LNCaP clone FGC (cell line): Measurements from ENCODE around the gene RALY.

Experiments used
- DNase-seq: peaks from one replicate; pipeline ENCODE4 v3.0.0-alpha.2; 2011; ENCODE audit warnings: low read depth
- H3K4me3 ChIP-seq: 2 replicates; pipeline ENCODE4 v1.5.1; 2011; ENCODE audit warnings: mild to moderate bottlenecking, low read depth, low read length, control low read depth
- CTCF ChIP-seq: IDR thresholded peaks from 2 replicates; pipeline ENCODE4 v1.5.1; 2012; ENCODE audit warnings: mild to moderate bottlenecking; ENCODE audit not compliant: control insufficient read depth, insufficient read depth; ENCODE audit errors: extremely low read depth

The RALY gene

GRCh38 chr20:34045294-34045693, 51.6 kb downstream of the RALY start:
- DNase-seq, result no peak
- TF ChIP-seq CTCF, result no peak
- no peak overlapping the region for H3K4me3 ChIP-seq

GRCh38 chr20:34045930-34046725, 52.4 kb downstream of the RALY start:
- TF ChIP-seq CTCF, result no peak

GRCh38 chr20:34047010-34047687, 53.4 kb downstream of the RALY start:
- no peak for TF ChIP-seq CTCF
- H3K4me3 ChIP-seq, result no peak overlapping the region
- no peak for DNase-seq

More at GRCh38 chr20:34045930-34046725, 52.4 kb downstream of the RALY start:
- H3K4me3 ChIP-seq, result no peak overlapping the region
- DNase-seq, result no peak

- no peak for DNase-seq
- TF ChIP-seq CTCF, result no peak
- H3K4me3 ChIP-seq, result no peak overlapping the region
Measured at GRCh38 chr20:34047917-34048316, 54.2 kb downstream of the RALY start.

- no peak overlapping the region for H3K4me3 ChIP-seq
- no peak for TF ChIP-seq CTCF
- no peak for DNase-seq
Measured at GRCh38 chr20:34049389-34049788, 55.7 kb downstream of the RALY start.

GRCh38 chr20:34049897-34050695, 56.4 kb downstream of the RALY start:
- no peak for TF ChIP-seq CTCF
- DNase-seq, result no peak
- H3K4me3 ChIP-seq, result no peak overlapping the region
